RPMI7951 (cell line): ENCODE results near the gene CHURC1. TPM values are rescaled to one million over a fixed set of nuclear protein-coding genes. Genes with fewer than 3 reads are reported as not detected.

Experiments
- DNase-seq: peaks from one replicate; pipeline ENCODE4 v3.0.0-alpha.2; 2012; ENCODE audit warnings: low read depth
- total RNA-seq: library from RNA; depleted of rRNA; stranded (reverse); fragments of >200 nt; shearing (Covaris generic); gene quantifications from 2 replicates; pipeline ENCODE4 v1.2.3, GENCODE V29; 2014

Gene CHURC1
- total RNA-seq, 1 experiment from 2014 or later = 62.2 TPM

- DNase-seq = no peak
Measured at GRCh38 chr14:64938972-64939816, 24.9 kb downstream of the CHURC1 start.

GRCh38 chr14:64939817-64940190 lies 25.5 kb downstream of the CHURC1 start:
- DNase-seq = no peak

- no peak for DNase-seq
Measured at GRCh38 chr14:64940336-64940910, 26.2 kb downstream of the CHURC1 start.

- no peak for DNase-seq
Measured at GRCh38 chr14:64942531-64943111, 28.4 kb downstream of the CHURC1 start, which contains the start of gene GPX2. TSS of gene GPX2 (minus strand) at chr14:64942745. CDS start at chr14:64942726, 19 bp downstream.

GRCh38 chr14:64943556-64943955 lies 29.3 kb downstream of the CHURC1 start:
- DNase-seq = no peak

GRCh38 chr14:64944041-64944440 lies 29.8 kb downstream of the CHURC1 start:
- no peak for DNase-seq

- no peak for DNase-seq
Measured at GRCh38 chr14:64944861-64945260, 30.6 kb downstream of the CHURC1 start.

GRCh38 chr14:64945431-64946178 lies 31.4 kb downstream of the CHURC1 start:
- no peak for DNase-seq

GRCh38 chr14:64946310-64947045 lies 32.2 kb downstream of the CHURC1 start:
- no peak for DNase-seq

- no peak for DNase-seq
Measured at GRCh38 chr14:64947710-64948611, 33.7 kb downstream of the CHURC1 start.

GRCh38 chr14:64948612-64949210 lies 34.5 kb downstream of the CHURC1 start:
- no peak for DNase-seq

- no peak for DNase-seq
Measured at GRCh38 chr14:64950889-64951288, 36.6 kb downstream of the CHURC1 start.

GRCh38 chr14:64951291-64951690 lies 37.0 kb downstream of the CHURC1 start:
- DNase-seq = no peak

- DNase-seq = no peak
Measured at GRCh38 chr14:64951724-64952123, 37.5 kb downstream of the CHURC1 start.

GRCh38 chr14:64952598-64953309 lies 38.5 kb downstream of the CHURC1 start:
- DNase-seq = no peak

- no peak for DNase-seq
Measured at GRCh38 chr14:64953310-64953654, 39.0 kb downstream of the CHURC1 start.

GRCh38 chr14:64953661-64954060 lies 39.4 kb downstream of the CHURC1 start:
- DNase-seq = no peak

- no peak for DNase-seq
Measured at GRCh38 chr14:64954491-64955240, 40.4 kb downstream of the CHURC1 start.

- no peak for DNase-seq
Measured at GRCh38 chr14:64955297-64955696, 41.0 kb downstream of the CHURC1 start.
